ENCODE measurements around the gene SOX15.

DNA sequence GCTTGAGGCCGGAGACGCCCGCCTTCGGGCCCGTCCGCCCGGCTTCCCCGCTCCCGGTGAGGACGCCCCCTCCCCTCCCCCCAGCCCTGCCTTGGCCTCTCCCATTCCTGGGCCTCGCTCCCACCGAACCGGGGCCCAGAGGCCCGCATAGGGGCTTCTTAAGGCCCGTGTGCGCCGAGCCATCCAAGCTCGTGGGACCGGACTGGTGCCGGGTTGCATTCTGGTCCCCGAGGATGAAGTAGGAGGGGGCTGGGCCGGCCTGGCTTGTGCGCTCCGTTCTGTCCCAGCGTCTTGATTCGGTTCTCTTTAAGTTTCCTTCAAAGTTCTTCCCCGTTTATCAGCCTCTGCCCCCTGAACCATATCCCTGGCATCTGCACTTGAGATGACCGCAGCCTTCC lies 27.7 kb downstream of the SOX15 start:
- TF ChIP-seq POLR2AphosphoS5 (IDR thresholded peaks at IDR 0.05; ENCODE audit: low read depth, low read length) (no peak), SIN3A (IDR thresholded peaks at IDR 0.05; ENCODE audit: borderline replicate concordance, insufficient read depth, low read length) (no peak), FOXP2 (optimal IDR thresholded peaks at IDR 0.05; ENCODE audit: borderline replicate concordance, extremely low read depth, extremely low read length, insufficient read depth) (no peak)

Measured in PFSK-1 (cell line).